Calu3 (cell line): ENCODE measurements around the gene OR6B1. TPM values are rescaled to one million over a fixed set of nuclear protein-coding genes. Genes with fewer than 3 reads are reported as not detected.
A peak's percentile ranks its signal among the peaks of the same experiment; 100 is the strongest.

Experiments used
- BruUV-seq: library from RNA; stranded (reverse); fragments of 400-500 nt; replicated peaks from 2 replicates; lab custom pipeline; 2021; lab: Mats Ljungman, UMichigan
- CTCF ChIA-PET: fragments of 300-600 bp; sonication (Branson Sonifier 250); formaldehyde crosslinking; loops from one replicate; lab custom pipeline; 2022; ENCODE audit warnings: antibody characterized with exemption; lab: Charles Lee
- DNase-seq: peaks from one replicate; pipeline ENCODE4 v3.0.0; 2022
- H3K27ac Mint-ChIP-seq: one replicate; pipeline ENCODE4 v1.8.0; 2022; ENCODE audit warnings: mixed read lengths; ENCODE audit not compliant: unreplicated experiment
- H3K27me3 Mint-ChIP-seq: one replicate; pipeline ENCODE4 v1.8.0; 2022; ENCODE audit warnings: mixed read lengths; ENCODE audit not compliant: unreplicated experiment
- H3K36me3 Mint-ChIP-seq: one replicate; pipeline ENCODE4 v1.8.0; 2022; ENCODE audit warnings: mild to moderate bottlenecking, moderate library complexity, mixed read lengths; ENCODE audit not compliant: insufficient read depth, unreplicated experiment
- H3K4me1 Mint-ChIP-seq: one replicate; pipeline ENCODE4 v1.8.0; 2022; ENCODE audit warnings: mild to moderate bottlenecking, low read depth, mixed read lengths; ENCODE audit not compliant: unreplicated experiment
- H3K4me3 Mint-ChIP-seq: one replicate; pipeline ENCODE4 v1.8.0; 2022; ENCODE audit warnings: mild to moderate bottlenecking, low read depth, moderate library complexity, mixed read lengths; ENCODE audit not compliant: unreplicated experiment
- H3K9me3 Mint-ChIP-seq: one replicate; pipeline ENCODE4 v1.8.0; 2022; ENCODE audit warnings: low read depth, mixed read lengths; ENCODE audit not compliant: unreplicated experiment
- intact Hi-C: fragments of 100-400 bp; cut with micrococcal nuclease; formaldehyde crosslinking; loops from one replicate; pipeline ENCODE4 v1.10.0; 2022; ENCODE audit not compliant: unreplicated experiment
- total RNA-seq: library from RNA; stranded (reverse); gene quantifications from 2 replicates; pipeline ENCODE4 v1.2.3, GENCODE V29; 2022
- TF ChIP-seq, protein P1 (sequence below): fragments of 200-600 bp; IDR thresholded peaks from one replicate; pipeline ENCODE4 v1.8.0; 2022; ENCODE audit warnings: antibody characterized with exemption; ENCODE audit not compliant: unreplicated experiment

OR6B1 gene
- total RNA-seq, 1 experiment from 2014 or later: not detected

GRCh38 chr7:143973870-143974416 lies 26.2 kb upstream of the OR6B1 start:
- intact Hi-C loops: loop anchor here (5.0 kb wide), 2 partner anchors 53 to 72 kb away; partner anchors contain the start of gene TCAF1
- Mint-ChIP-seq H3K27me3 (no peaks in the 10 kb centered on the region), H3K4me1 (peaks cover 21% of the 10 kb centered on the region), H3K36me3 (no peaks in the 10 kb centered on the region), H3K4me3 (no peak overlapping the region), H3K27ac (no peak overlapping the region), H3K9me3 (peaks cover 6% of the 10 kb centered on the region)
- CTCF ChIA-PET: interaction anchor here (0.9 to 1.6 kb wide), 3 partner anchors 72 to 81 kb away, joined by 3 to 11 read pairs (median 3); partner anchors contain the start of gene TCAF1
- no peak for DNase-seq
- TF ChIP-seq, protein P1, sequence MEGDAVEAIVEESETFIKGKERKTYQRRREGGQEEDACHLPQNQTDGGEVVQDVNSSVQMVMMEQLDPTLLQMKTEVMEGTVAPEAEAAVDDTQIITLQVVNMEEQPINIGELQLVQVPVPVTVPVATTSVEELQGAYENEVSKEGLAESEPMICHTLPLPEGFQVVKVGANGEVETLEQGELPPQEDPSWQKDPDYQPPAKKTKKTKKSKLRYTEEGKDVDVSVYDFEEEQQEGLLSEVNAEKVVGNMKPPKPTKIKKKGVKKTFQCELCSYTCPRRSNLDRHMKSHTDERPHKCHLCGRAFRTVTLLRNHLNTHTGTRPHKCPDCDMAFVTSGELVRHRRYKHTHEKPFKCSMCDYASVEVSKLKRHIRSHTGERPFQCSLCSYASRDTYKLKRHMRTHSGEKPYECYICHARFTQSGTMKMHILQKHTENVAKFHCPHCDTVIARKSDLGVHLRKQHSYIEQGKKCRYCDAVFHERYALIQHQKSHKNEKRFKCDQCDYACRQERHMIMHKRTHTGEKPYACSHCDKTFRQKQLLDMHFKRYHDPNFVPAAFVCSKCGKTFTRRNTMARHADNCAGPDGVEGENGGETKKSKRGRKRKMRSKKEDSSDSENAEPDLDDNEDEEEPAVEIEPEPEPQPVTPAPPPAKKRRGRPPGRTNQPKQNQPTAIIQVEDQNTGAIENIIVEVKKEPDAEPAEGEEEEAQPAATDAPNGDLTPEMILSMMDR: no peak
- no TSS peak for BruUV-seq

DNA sequence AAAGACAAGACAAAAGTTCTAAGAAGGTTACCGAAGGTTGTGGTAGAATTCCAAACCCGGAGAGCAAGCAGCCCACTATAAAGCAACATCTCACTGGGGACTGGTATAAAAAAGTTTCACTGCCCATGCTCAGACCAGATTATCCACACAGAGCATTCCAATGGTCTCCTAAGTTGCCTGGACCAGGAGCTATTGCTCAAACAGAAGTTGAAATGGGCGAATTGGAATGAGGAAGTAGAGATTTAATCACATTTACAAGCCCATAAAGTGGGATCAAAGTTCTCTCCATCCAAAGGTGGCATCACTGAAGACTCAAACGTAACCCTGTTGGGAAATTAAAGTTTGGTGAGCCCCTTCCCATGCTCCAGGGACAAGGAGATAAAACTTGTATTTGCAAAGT lies 25.7 kb upstream of the OR6B1 start:
- CTCF ChIA-PET: interaction anchor here (0.9 to 1.6 kb wide), 3 partner anchors 73 to 82 kb away, joined by 3 to 11 read pairs (median 3); partner anchors contain the start of gene TCAF1
- Mint-ChIP-seq H3K27me3 (no peaks in the 10 kb centered on the region), H3K9me3 (peaks cover 6% of the 10 kb centered on the region), H3K4me3 (no peak overlapping the region), H3K4me1 (peaks cover 26% of the 10 kb centered on the region), H3K27ac (no peak overlapping the region), H3K36me3 (no peaks in the 10 kb centered on the region)
- DNase-seq: peak; percentile 23
- intact Hi-C loops: loop anchor here (5.0 kb wide), 2 partner anchors 53 to 72 kb away; partner anchors contain the start of gene TCAF1
- no TSS peak for BruUV-seq
- TF ChIP-seq, protein P1: no peak

GRCh38 chr7:143975617-143976016 lies 24.5 kb upstream of the OR6B1 start:
- CTCF ChIA-PET: interaction anchor here (1.1 kb wide), 1 partner anchor 74 kb away, joined by 3 read pairs; the partner anchor contains the start of gene TCAF1
- H3K4me1 Mint-ChIP-seq: peaks cover 37% of the 10 kb centered on the region

GRCh38 chr7:143978585-143978984 lies 21.5 kb upstream of the OR6B1 start:
- no peaks in the 10 kb centered on the region for H3K27me3 Mint-ChIP-seq
- H3K4me1 Mint-ChIP-seq: peaks cover 41% of the 10 kb centered on the region
- BruUV-seq: no TSS peak
- no peak overlapping the region for H3K27ac Mint-ChIP-seq
- intact Hi-C loops: no loop called here
- no peak overlapping the region for H3K4me3 Mint-ChIP-seq
- no peaks in the 10 kb centered on the region for H3K36me3 Mint-ChIP-seq
- H3K9me3 Mint-ChIP-seq: peaks cover 3% of the 10 kb centered on the region
- TF ChIP-seq, protein P1: no peak
- DNase-seq: no peak
- CTCF ChIA-PET: no interaction called here

More at GRCh38 chr7:143975617-143976016, 24.5 kb upstream of the OR6B1 start:
- Mint-ChIP-seq H3K9me3 (peaks cover 3% of the 10 kb centered on the region), H3K36me3 (no peaks in the 10 kb centered on the region), H3K4me3 (no peak overlapping the region), H3K27ac (no peak overlapping the region), H3K27me3 (no peaks in the 10 kb centered on the region)
- intact Hi-C loops: no loop called here
- no peak for DNase-seq
- TF ChIP-seq, protein P1: no peak
- no TSS peak for BruUV-seq
